Measurements from ENCODE around the gene COL1A2. TPM values are rescaled to one million over a fixed set of nuclear protein-coding genes. Genes with fewer than 3 reads are reported as not detected.

Gene COL1A2
- total and polyA plus RNA-seq, 9 donors: 2,438 to 8,644 (median 5,114) TPM

DNA sequence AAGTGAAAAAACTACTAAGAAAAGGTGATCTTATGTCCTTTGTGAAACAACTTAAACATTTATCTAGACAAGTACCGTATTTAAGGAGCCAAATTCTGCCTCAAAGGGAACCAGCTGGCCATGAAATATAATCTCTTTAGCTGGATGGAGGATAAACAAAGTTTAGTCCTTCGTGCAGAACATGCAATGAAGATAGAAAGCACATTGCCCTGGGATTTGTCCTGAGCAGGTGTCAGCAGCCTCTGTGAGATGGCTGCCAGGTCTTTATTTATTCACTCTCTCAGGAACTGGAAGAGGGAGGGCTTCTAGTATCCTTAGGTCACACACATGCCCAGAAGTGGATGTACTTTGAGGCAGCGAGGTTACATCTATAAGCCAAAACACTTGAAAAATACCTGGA is 57.5 kb downstream of the COL1A2 start:
- peak overlapping the region; percentile 88 for H3K27ac ChIP-seq (ENCODE audit: low read length)
- WGBS (ENCODE audit: insufficient coverage): 20% methylated on average over 1 of the region's 3 CpGs
- no peaks in the 10 kb centered on the region for H3K36me3 ChIP-seq (ENCODE audit: control insufficient read depth, insufficient read depth, low read length)
- no peaks in the 10 kb centered on the region for H3K27me3 ChIP-seq (ENCODE audit: control insufficient read depth, insufficient read depth, low read length)
- DNase-seq: peak; percentile 89
- H3K4me3 ChIP-seq (ENCODE audit: low read length): no peak overlapping the region
- peaks cover 15% of the 10 kb centered on the region for H3K4me1 ChIP-seq (ENCODE audit: control insufficient read depth, insufficient read depth, low read length)
- H3K9me3 ChIP-seq (replicated peaks; ENCODE audit: control insufficient read depth, low read depth, low read length): peaks cover 2% of the 10 kb centered on the region

DNA sequence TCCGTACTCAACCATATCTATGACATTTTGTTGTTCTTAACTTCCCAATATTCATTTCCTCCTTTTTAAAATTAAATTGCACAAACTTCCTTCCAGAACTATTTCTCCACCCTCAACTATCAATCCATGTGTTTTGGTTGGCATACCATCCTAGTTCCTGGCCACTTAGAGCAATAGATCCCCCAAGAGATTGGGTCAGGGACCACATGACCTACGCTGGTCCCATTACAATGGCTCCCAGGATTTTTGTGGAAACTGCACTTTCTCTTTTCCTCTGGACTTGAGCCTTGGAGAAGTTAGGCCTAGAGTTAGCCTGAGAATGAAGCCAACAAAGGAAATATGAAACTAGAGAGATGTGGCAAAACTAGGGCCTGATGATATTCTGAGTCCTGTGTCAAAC is 59.2 kb downstream of the COL1A2 start:
- WGBS (ENCODE audit: insufficient coverage): 65% methylated on average over 2 of the region's 2 CpGs

DNA sequence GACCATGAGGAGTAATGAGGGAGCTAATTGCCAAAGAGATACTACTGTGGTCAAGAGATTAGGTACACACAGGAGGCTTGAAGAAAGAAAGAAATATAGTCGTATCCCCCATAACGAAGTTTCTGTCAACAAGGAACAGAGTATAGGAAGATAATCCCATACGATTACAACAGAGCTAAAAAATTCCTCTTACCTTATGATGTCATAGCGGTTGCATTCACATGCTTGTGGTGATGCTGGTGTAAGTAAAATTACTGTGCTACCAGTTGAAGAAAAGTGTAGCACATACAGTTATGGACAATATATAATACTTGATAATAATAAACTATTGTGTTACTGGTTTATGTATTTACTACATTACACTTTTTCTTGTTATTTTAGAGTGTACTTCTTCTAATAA is 63.3 kb downstream of the COL1A2 start:
- Histone ChIP-seq H3K4me3 (ENCODE audit: low read length) (no peak overlapping the region), H3K36me3 (ENCODE audit: control insufficient read depth, insufficient read depth, low read length) (no peaks in the 10 kb centered on the region), H3K9me3 (replicated peaks; ENCODE audit: control insufficient read depth, low read depth, low read length) (peaks cover 2% of the 10 kb centered on the region), H3K27ac (ENCODE audit: low read length) (no peak overlapping the region), H3K27me3 (ENCODE audit: control insufficient read depth, insufficient read depth, low read length) (no peaks in the 10 kb centered on the region), H3K4me1 (ENCODE audit: control insufficient read depth, insufficient read depth, low read length) (no peaks in the 10 kb centered on the region)
- no peak for DNase-seq
- no CpG with 5 or more reads among the region's 4 CpGs for WGBS (ENCODE audit: insufficient coverage)

More for the DNA sequence above, 59.2 kb downstream of the COL1A2 start:
- H3K36me3 ChIP-seq (ENCODE audit: control insufficient read depth, insufficient read depth, low read length): no peaks in the 10 kb centered on the region
- DNase-seq: peak; percentile 14
- H3K9me3 ChIP-seq (replicated peaks; ENCODE audit: control insufficient read depth, low read depth, low read length): peaks cover 2% of the 10 kb centered on the region
- H3K27me3 ChIP-seq (ENCODE audit: control insufficient read depth, insufficient read depth, low read length): no peaks in the 10 kb centered on the region
- H3K27ac ChIP-seq (ENCODE audit: low read length): no peak overlapping the region
- peaks cover 15% of the 10 kb centered on the region for H3K4me1 ChIP-seq (ENCODE audit: control insufficient read depth, insufficient read depth, low read length)
- no peak overlapping the region for H3K4me3 ChIP-seq (ENCODE audit: low read length)

DNA sequence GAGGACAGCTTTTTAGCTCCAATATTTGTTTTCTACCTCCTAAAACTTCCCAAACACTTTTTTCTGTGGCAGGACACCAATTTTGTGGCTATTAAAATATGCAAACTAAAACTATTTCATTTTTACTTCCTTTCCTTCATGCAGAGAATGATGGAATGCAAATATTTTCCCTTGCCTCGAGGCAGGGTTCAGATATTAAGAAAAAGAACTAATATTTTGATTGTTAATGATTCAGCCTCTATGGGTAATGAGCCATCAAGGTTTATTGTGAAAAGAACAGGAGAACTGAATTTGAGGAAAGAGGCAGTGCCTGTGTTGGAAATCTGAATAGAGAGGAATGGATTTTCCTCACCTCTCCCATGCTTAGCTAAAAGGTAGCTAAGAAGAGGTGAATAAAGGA is 71.8 kb downstream of the COL1A2 start:
- H3K4me3 ChIP-seq (ENCODE audit: low read length): no peak overlapping the region
- peaks cover 3% of the 10 kb centered on the region for H3K9me3 ChIP-seq (replicated peaks; ENCODE audit: control insufficient read depth, low read depth, low read length)
- no peak for DNase-seq
- H3K27me3 ChIP-seq (ENCODE audit: control insufficient read depth, insufficient read depth, low read length): no peaks in the 10 kb centered on the region
- no peaks in the 10 kb centered on the region for H3K4me1 ChIP-seq (ENCODE audit: control insufficient read depth, insufficient read depth, low read length)
- H3K36me3 ChIP-seq (ENCODE audit: control insufficient read depth, insufficient read depth, low read length): no peaks in the 10 kb centered on the region
- WGBS (ENCODE audit: insufficient coverage): no CpG with 5 or more reads among the region's 1 CpG
- H3K27ac ChIP-seq (ENCODE audit: low read length): no peak overlapping the region

DNA sequence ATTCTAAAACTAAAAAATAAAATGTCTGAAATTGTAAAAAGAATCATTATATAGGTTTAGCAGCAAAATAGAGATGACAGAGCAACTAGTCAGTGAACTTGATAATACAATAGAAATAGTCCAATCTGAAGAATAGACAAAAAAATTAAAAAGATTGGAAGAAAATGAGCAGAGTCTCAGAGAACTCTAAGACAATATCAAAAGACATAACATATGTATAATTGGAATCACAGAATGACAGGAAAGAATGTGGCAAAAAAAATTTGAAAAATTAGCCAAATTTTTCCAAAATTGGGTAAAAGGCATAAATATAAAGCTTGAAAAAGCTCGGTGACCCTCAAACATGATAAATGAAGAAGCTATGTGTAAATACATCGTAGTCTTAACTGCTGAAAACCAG is 76.9 kb downstream of the COL1A2 start:
- H3K9me3 ChIP-seq (replicated peaks; ENCODE audit: control insufficient read depth, low read depth, low read length): peaks cover 2% of the 10 kb centered on the region
- no peaks in the 10 kb centered on the region for H3K36me3 ChIP-seq (ENCODE audit: control insufficient read depth, insufficient read depth, low read length)
- H3K4me3 ChIP-seq (ENCODE audit: low read length): no peak overlapping the region
- no peaks in the 10 kb centered on the region for H3K4me1 ChIP-seq (ENCODE audit: control insufficient read depth, insufficient read depth, low read length)
- no peak overlapping the region for H3K27ac ChIP-seq (ENCODE audit: low read length)
- no peaks in the 10 kb centered on the region for H3K27me3 ChIP-seq (ENCODE audit: control insufficient read depth, insufficient read depth, low read length)
- no peak for DNase-seq
- no CpG with 5 or more reads among the region's 2 CpGs for WGBS (ENCODE audit: insufficient coverage)

DNA sequence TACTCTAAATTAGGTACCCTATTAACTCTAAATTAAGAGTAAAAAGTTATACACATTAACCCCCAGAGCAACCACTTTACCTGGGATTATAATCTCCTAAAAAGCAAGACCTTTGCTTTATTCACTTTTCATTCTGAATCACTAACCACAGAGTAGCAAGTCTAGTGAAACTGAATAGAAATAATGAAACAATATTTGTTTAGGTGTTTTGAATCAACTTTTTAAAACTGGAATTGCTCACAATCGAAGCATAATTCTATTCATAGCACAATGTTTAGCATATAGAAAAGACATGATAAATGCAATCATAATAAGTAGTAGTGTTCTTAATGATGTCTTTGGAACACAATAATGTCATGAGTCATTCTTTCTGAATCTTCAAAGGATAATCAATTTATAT is 77.9 kb downstream of the COL1A2 start:
- H3K27ac ChIP-seq (ENCODE audit: low read length): no peak overlapping the region
- DNase-seq: no peak
- no CpG with 5 or more reads among the region's 1 CpG for WGBS (ENCODE audit: insufficient coverage)
- no peaks in the 10 kb centered on the region for H3K27me3 ChIP-seq (ENCODE audit: control insufficient read depth, insufficient read depth, low read length)
- no peaks in the 10 kb centered on the region for H3K36me3 ChIP-seq (ENCODE audit: control insufficient read depth, insufficient read depth, low read length)
- H3K9me3 ChIP-seq (replicated peaks; ENCODE audit: control insufficient read depth, low read depth, low read length): peaks cover 2% of the 10 kb centered on the region
- no peak overlapping the region for H3K4me3 ChIP-seq (ENCODE audit: low read length)
- no peaks in the 10 kb centered on the region for H3K4me1 ChIP-seq (ENCODE audit: control insufficient read depth, insufficient read depth, low read length)

DNA sequence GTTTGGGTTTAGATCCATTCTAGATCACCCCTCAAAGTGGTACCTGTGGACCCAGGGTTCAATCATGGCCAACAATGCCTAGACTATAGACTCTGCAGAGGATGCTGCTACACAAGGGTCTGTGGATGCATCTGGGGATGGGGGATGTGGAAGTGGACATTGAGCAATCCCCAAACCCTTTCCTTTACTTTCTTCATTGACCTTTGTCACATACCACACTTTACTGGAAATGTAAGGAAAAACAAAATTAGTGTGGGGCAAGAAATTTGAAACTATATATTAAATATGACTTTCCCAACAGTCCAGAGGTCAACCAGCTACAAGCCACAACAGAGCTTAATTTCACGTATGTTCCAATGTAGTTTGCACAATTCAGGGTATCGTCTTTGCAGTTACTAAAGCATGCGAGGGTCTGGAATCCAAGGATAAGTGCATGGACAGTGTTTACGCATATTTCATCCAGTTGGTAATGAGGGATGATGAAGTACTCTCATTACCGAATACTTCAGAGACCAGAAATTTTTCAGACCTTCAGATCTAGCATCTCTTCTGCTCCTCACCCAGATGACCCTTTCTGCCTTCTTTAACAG is 81.7 kb downstream of the COL1A2 start:
- Histone ChIP-seq H3K27ac (ENCODE audit: low read length) (no peak overlapping the region), H3K9me3 (replicated peaks; ENCODE audit: control insufficient read depth, low read depth, low read length) (no peaks in the 10 kb centered on the region), H3K4me1 (ENCODE audit: control insufficient read depth, insufficient read depth, low read length) (no peaks in the 10 kb centered on the region), H3K27me3 (ENCODE audit: control insufficient read depth, insufficient read depth, low read length) (no peaks in the 10 kb centered on the region), H3K4me3 (ENCODE audit: low read length) (no peak overlapping the region), H3K36me3 (ENCODE audit: control insufficient read depth, insufficient read depth, low read length) (no peaks in the 10 kb centered on the region)
- 100% methylated on average over 3 of the region's 5 CpGs for WGBS (ENCODE audit: insufficient coverage)
- DNase-seq: no peak

DNA sequence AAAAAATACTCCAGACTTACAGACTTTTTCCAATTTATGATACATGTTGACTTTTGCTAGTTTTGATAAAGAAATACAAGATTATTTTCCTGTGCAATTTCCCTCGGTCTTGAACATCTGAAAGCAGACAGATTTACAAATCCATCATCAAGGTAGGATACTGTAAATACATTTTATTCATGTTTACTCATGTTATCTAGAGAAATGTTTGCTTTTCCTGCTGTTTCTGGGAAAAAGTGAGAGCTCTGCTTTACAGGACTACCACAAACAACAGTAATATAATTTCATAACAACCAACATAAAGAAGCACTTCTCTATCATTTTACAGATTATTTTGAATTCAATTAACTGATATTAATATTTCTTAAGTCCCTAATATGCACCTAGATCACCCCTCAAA is 83.2 kb downstream of the COL1A2 start:
- H3K4me3 ChIP-seq (ENCODE audit: low read length): no peak overlapping the region
- WGBS (ENCODE audit: insufficient coverage): no CpG with 5 or more reads among the region's 1 CpG
- H3K36me3 ChIP-seq (ENCODE audit: control insufficient read depth, insufficient read depth, low read length): no peaks in the 10 kb centered on the region
- H3K9me3 ChIP-seq (replicated peaks; ENCODE audit: control insufficient read depth, low read depth, low read length): no peaks in the 10 kb centered on the region
- no peak overlapping the region for H3K27ac ChIP-seq (ENCODE audit: low read length)
- no peaks in the 10 kb centered on the region for H3K4me1 ChIP-seq (ENCODE audit: control insufficient read depth, insufficient read depth, low read length)
- DNase-seq: no peak
- no peaks in the 10 kb centered on the region for H3K27me3 ChIP-seq (ENCODE audit: control insufficient read depth, insufficient read depth, low read length)

DNA sequence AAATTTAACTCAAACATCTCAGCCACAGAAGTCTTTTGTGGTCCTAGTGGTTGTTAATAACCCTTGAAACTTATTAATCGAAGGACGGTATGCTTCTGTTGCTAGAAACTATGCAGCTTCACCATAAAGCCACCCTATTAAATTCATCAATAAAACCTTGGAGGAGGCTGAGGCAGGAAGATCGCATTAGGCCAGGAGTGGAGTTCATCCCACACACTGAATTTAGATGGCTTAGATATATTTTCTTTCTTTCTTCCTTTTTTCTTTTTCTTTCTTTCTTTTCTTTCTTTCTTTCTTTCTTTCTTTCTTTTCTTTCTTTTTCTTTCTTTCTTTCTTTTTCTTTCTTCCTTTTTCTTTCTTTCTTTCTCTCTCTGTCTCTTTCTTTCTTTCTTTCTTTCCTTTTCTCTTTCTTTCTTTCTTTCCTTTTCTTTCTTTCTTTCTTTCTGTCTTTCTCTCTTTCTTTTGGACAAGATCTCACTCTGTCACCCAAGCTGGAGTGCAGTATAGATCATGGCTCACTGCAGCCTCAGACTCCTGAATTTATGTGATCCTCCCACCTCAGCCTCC is 84.0 kb downstream of the COL1A2 start:
- no peak for DNase-seq
- H3K27me3 ChIP-seq (ENCODE audit: control insufficient read depth, insufficient read depth, low read length): no peaks in the 10 kb centered on the region
- no peak overlapping the region for H3K4me3 ChIP-seq (ENCODE audit: low read length)
- no peak overlapping the region for H3K27ac ChIP-seq (ENCODE audit: low read length)
- H3K36me3 ChIP-seq (ENCODE audit: control insufficient read depth, insufficient read depth, low read length): no peaks in the 10 kb centered on the region
- no peaks in the 10 kb centered on the region for H3K4me1 ChIP-seq (ENCODE audit: control insufficient read depth, insufficient read depth, low read length)
- no peaks in the 10 kb centered on the region for H3K9me3 ChIP-seq (replicated peaks; ENCODE audit: control insufficient read depth, low read depth, low read length)
- WGBS (ENCODE audit: insufficient coverage): no CpG with 5 or more reads among the region's 3 CpGs
